Activated CD8-positive, alpha-beta T cell treated with anti-CD3 and anti-CD28 coated beads for 36 hours (primary cell): ENCODE measurements around the gene ETF1. TPM values are rescaled to one million over a fixed set of nuclear protein-coding genes. Genes with fewer than 3 reads are reported as not detected.

Experiments used
- ATAC-seq: fragments of 200-7000 bp; cut with Tn5 transposase; one replicate; pipeline ENCODE4 v1.10.0; 2021; ENCODE audit warnings: mild to moderate bottlenecking, moderate library complexity
- CTCF ChIA-PET: fragments of 350-600 bp; sonication (Branson Sonifier 250); formaldehyde crosslinking; loops from one replicate; lab custom pipeline; 2021; ENCODE audit warnings: antibody characterized with exemption; lab: Charles Lee
- POLR2A ChIA-PET: fragments of 350-600 bp; sonication (Branson Sonifier 250); formaldehyde crosslinking; loops from one replicate; lab custom pipeline; 2021; ENCODE audit warnings: antibody characterized with exemption; lab: Charles Lee
- DNase-seq: peaks from one replicate; pipeline ENCODE4 v3.0.0-alpha.2; 2020
- H3K27ac Mint-ChIP-seq: one replicate; pipeline ENCODE4 v1.8.0; 2021; ENCODE audit warnings: mild to moderate bottlenecking, mixed read lengths
- H3K27me3 Mint-ChIP-seq: one replicate; pipeline ENCODE4 v1.8.0; 2021; ENCODE audit warnings: mixed read lengths
- H3K36me3 Mint-ChIP-seq: one replicate; pipeline ENCODE4 v1.8.0; 2021; ENCODE audit warnings: low read depth, mixed read lengths
- H3K4me1 Mint-ChIP-seq: one replicate; pipeline ENCODE4 v1.8.0; 2021; ENCODE audit warnings: low read depth, mixed read lengths
- H3K4me3 Mint-ChIP-seq: one replicate; pipeline ENCODE4 v1.8.0; 2021; ENCODE audit warnings: mild to moderate bottlenecking, moderate library complexity, mixed read lengths
- H3K9me3 Mint-ChIP-seq: one replicate; pipeline ENCODE4 v1.8.0; 2021; ENCODE audit warnings: mixed read lengths
- intact Hi-C: fragments of 100-400 bp; cut with micrococcal nuclease; formaldehyde crosslinking; loops from one replicate; pipeline ENCODE4 v1.10.0; 2022
- total RNA-seq, 2 experiments: library from RNA; stranded (reverse); gene quantifications; one replicate each; pipeline ENCODE4 v1.2.3, GENCODE V29; 2021
- TF ChIP-seq, protein P1 (sequence below): fragments of 200-600 bp; IDR thresholded peaks from one replicate; pipeline ENCODE4 v1.8.0; 2022; ENCODE audit warnings: antibody characterized with exemption, mild to moderate bottlenecking

Gene ETF1
- total RNA-seq, 2 experiments from 2014 or later, result 154 to 161 TPM

DNA sequence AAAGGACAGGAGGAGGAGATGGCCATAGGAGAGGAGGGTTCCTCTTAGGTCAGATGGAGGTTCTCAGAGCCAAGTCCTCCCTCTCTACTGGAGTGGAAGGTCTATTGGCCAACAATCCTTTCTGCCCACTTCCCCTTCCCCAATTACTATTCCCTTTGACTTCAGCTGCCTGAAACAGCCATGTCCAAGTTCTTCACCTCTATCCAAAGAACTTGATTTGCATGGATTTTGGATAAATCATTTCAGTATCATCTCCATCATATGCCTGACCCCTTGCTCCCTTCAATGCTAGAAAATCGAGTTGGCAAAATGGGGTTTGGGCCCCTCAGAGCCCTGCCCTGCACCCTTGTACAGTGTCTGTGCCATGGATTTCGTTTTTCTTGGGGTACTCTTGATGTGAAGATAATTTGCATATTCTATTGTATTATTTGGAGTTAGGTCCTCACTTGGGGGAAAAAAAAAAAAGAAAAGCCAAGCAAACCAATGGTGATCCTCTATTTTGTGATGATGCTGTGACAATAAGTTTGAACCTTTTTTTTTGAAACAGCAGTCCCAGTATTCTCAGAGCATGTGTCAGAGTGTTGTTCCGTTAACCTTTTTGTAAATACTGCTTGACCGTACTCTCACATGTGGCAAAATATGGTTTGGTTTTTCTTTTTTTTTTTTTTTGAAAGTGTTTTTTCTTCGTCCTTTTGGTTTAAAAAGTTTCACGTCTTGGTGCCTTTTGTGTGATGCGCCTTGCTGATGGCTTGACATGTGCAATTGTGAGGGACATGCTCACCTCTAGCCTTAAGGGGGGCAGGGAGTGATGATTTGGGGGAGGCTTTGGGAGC is 74.7 kb downstream of the ETF1 start:
- H3K27ac Mint-ChIP-seq, result no peak overlapping the region
- CTCF ChIA-PET, result no interaction called here
- POLR2A ChIA-PET, result interaction anchor here (0.5 to 1.3 kb wide), 5 partner anchors 9 to 188 kb away, joined by 3 read pairs; no protein-coding TSS in a partner anchor

DNA sequence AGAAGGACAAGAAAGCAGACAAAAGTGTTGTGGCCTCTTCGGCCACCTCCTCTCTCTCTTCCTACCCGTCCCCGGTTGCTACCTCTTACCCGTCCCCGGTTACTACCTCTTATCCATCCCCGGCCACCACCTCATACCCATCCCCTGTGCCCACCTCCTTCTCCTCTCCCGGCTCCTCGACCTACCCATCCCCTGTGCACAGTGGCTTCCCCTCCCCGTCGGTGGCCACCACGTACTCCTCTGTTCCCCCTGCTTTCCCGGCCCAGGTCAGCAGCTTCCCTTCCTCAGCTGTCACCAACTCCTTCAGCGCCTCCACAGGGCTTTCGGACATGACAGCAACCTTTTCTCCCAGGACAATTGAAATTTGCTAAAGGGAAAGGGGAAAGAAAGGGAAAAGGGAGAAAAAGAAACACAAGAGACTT is 75.3 kb downstream of the ETF1 start:
- POLR2A ChIA-PET, result interaction anchor here (0.5 to 1.0 kb wide), 3 partner anchors 15 to 187 kb away, joined by 3 read pairs; partner anchors contain the start of gene ETF1

More for the DNA sequence above, 74.7 kb downstream of the ETF1 start:
- DNase-seq (no peak), ATAC-seq (no peak)
- peak overlapping the region; percentile 82 for H3K4me3 Mint-ChIP-seq
- H3K4me1 Mint-ChIP-seq, result peaks cover 23% of the 10 kb centered on the region
- TF ChIP-seq, protein P1, sequence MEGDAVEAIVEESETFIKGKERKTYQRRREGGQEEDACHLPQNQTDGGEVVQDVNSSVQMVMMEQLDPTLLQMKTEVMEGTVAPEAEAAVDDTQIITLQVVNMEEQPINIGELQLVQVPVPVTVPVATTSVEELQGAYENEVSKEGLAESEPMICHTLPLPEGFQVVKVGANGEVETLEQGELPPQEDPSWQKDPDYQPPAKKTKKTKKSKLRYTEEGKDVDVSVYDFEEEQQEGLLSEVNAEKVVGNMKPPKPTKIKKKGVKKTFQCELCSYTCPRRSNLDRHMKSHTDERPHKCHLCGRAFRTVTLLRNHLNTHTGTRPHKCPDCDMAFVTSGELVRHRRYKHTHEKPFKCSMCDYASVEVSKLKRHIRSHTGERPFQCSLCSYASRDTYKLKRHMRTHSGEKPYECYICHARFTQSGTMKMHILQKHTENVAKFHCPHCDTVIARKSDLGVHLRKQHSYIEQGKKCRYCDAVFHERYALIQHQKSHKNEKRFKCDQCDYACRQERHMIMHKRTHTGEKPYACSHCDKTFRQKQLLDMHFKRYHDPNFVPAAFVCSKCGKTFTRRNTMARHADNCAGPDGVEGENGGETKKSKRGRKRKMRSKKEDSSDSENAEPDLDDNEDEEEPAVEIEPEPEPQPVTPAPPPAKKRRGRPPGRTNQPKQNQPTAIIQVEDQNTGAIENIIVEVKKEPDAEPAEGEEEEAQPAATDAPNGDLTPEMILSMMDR, result no peak
- no peaks in the 10 kb centered on the region for H3K27me3 Mint-ChIP-seq
- H3K9me3 Mint-ChIP-seq, result no peaks in the 10 kb centered on the region
- intact Hi-C loops, result loop anchor here (5.0 kb wide), 1 partner anchor 34 kb away; no protein-coding TSS in a partner anchor
- peaks cover 28% of the 10 kb centered on the region for H3K36me3 Mint-ChIP-seq

DNA sequence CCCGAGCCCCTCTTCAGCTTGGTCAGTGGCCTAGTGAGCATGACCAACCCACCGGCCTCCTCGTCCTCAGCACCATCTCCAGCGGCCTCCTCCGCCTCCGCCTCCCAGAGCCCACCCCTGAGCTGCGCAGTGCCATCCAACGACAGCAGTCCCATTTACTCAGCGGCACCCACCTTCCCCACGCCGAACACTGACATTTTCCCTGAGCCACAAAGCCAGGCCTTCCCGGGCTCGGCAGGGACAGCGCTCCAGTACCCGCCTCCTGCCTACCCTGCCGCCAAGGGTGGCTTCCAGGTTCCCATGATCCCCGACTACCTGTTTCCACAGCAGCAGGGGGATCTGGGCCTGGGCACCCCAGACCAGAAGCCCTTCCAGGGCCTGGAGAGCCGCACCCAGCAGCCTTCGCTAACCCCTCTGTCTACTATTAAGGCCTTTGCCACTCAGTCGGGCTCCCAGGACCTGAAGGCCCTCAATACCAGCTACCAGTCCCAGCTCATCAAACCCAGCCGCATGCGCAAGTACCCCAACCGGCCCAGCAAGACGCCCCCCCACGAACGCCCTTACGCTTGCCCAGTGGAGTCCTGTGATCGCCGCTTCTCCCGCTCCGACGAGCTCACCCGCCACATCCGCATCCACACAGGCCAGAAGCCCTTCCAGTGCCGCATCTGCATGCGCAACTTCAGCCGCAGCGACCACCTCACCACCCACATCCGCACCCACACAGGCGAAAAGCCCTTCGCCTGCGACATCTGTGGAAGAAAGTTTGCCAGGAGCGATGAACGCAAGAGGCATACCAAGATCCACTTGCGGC is 75.9 kb downstream of the ETF1 start:
- DNase-seq (no peak), ATAC-seq (no peak)
- POLR2A ChIA-PET, result interaction anchor here (1.0 to 1.4 kb wide), 4 partner anchors 25 to 76 kb away, joined by 3 to 5 read pairs (median 4); partner anchors contain the start of gene ETF1
- intact Hi-C loops, result loop anchor here (5.0 kb wide), 1 partner anchor 35 kb away; no protein-coding TSS in a partner anchor
- H3K27me3 Mint-ChIP-seq, result no peaks in the 10 kb centered on the region
- H3K4me1 Mint-ChIP-seq, result peaks cover 23% of the 10 kb centered on the region
- H3K27ac Mint-ChIP-seq, result peak overlapping the region; percentile 63
- no peaks in the 10 kb centered on the region for H3K9me3 Mint-ChIP-seq
- TF ChIP-seq, protein P1, result no peak
- H3K36me3 Mint-ChIP-seq, result peaks cover 28% of the 10 kb centered on the region
- CTCF ChIA-PET, result interaction anchor here (1.2 to 7.1 kb wide), 3 partner anchors 10 to 36 kb away, joined by 3 to 44 read pairs (median 20); no protein-coding TSS in a partner anchor
- peak overlapping the region; percentile 82 for H3K4me3 Mint-ChIP-seq

More for the DNA sequence above, 75.3 kb downstream of the ETF1 start:
- intact Hi-C loops, result loop anchor here (5.0 kb wide), 1 partner anchor 35 kb away; no protein-coding TSS in a partner anchor
- Mint-ChIP-seq H3K36me3 (peaks cover 28% of the 10 kb centered on the region), H3K4me3 (peak overlapping the region; percentile 82), H3K4me1 (peaks cover 23% of the 10 kb centered on the region), H3K27me3 (no peaks in the 10 kb centered on the region), H3K27ac (no peak overlapping the region), H3K9me3 (no peaks in the 10 kb centered on the region)
- TF ChIP-seq, protein P1, result no peak
- ATAC-seq (no peak), DNase-seq (no peak)
- CTCF ChIA-PET, result interaction anchor here (7.1 kb wide), 1 partner anchor 36 kb away, joined by 44 read pairs; no protein-coding TSS in a partner anchor

DNA sequence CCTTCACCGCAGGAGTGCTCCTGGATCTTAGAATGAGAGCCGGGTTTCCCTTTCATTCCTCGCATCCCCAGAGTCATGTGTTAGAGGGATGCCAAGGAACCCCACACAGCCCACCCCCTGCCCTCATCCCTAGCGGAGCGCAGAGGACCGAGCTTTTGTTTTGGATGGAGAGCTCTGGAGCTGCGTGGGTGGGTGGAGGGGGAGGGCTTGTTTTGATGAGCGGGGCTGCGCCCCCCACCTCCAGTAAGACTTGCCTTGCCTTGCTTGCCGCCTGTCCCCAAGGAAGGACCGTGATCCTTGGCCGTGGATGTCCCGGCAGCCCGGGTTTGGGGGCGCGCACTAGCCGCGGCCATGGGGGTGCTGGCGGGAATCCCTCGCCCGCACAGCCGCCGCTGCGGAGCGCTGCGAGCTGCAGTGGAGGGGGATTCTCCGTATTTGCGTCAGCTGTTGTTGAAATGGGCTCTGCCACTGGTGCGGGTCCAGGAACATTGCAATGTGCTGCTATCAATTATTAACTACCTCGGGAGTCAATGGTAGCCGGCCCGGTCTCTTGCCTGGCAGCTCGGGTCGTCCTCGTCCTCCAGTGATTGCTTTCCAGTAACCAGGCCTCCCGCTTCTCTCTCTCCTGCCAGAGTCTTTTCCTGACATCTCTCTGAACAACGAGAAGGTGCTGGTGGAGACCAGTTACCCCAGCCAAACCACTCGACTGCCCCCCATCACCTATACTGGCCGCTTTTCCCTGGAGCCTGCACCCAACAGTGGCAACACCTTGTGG is 76.7 kb downstream of the ETF1 start:
- DNase-seq (peak; percentile 37), ATAC-seq (no peak)
- peak overlapping the region; percentile 82 for H3K4me3 Mint-ChIP-seq
- H3K9me3 Mint-ChIP-seq, result no peaks in the 10 kb centered on the region
- H3K27me3 Mint-ChIP-seq, result no peaks in the 10 kb centered on the region
- POLR2A ChIA-PET, result interaction anchor here (0.9 to 3.4 kb wide), 16 partner anchors 10 to 432 kb away, joined by 3 to 40 read pairs (median 4); partner anchors contain the start of genes ETF1 and HSPA9
- peaks cover 28% of the 10 kb centered on the region for H3K36me3 Mint-ChIP-seq
- CTCF ChIA-PET, result interaction anchor here (1.2 to 7.1 kb wide), 6 partner anchors 9 to 116 kb away, joined by 3 to 44 read pairs (median 10); no protein-coding TSS in a partner anchor
- peaks cover 30% of the 10 kb centered on the region for H3K4me1 Mint-ChIP-seq
- intact Hi-C loops, result loop anchor here (5.0 kb wide), 1 partner anchor 36 kb away; no protein-coding TSS in a partner anchor
- peak overlapping the region; percentile 63 for H3K27ac Mint-ChIP-seq
- TF ChIP-seq, protein P1, result no peak
